ENCODE results near the gene FAM234A.
"Not testable (repeated sequence)": the region's sequence is repeated elsewhere in the genome, so short reads cannot be mapped to it uniquely, and the experiment has no call there.

FAM234A gene

GRCh38 chr16:234468-235305, at the start of gene FAM234A:
FAM234A (plus strand) TSS chr16:234821; CDS start chr16:254414, 19,593 bp downstream.
- TF ChIP-seq JUND (IDR thresholded peaks at IDR 0.05; ENCODE audit: low read depth): no peak
- peak; percentile 89 to 95 for DNase-seq (ENCODE audit: low read depth in 1 of 2, low spot score in 1 of 2)
- in situ Hi-C loops (cut with HindIII; ENCODE audit: low pct_unique_long_range_greater_than_20kb, low sequenced_read_pairs): no loop called here

- no peak for TF ChIP-seq JUND (IDR thresholded peaks at IDR 0.05; ENCODE audit: low read depth)
- no peak for DNase-seq (ENCODE audit: low read depth in 1 of 2, low spot score in 1 of 2)
- in situ Hi-C loops (cut with HindIII; ENCODE audit: low pct_unique_long_range_greater_than_20kb, low sequenced_read_pairs): no loop called here
These were observed 49.4 kb upstream of the FAM234A start for GRCh38 chr16:185213-185612.

- no peak for DNase-seq (ENCODE audit: low read depth in 1 of 2, low spot score in 1 of 2)
- TF ChIP-seq JUND (IDR thresholded peaks at IDR 0.05; ENCODE audit: low read depth): no peak
- in situ Hi-C loops (cut with HindIII; ENCODE audit: low pct_unique_long_range_greater_than_20kb, low sequenced_read_pairs): no loop called here
These were observed 48.9 kb upstream of the FAM234A start for GRCh38 chr16:185691-186090.

GRCh38 chr16:187330-187729, 47.3 kb upstream of the FAM234A start:
- in situ Hi-C loops (cut with HindIII; ENCODE audit: low pct_unique_long_range_greater_than_20kb, low sequenced_read_pairs): no loop called here
- no peak for TF ChIP-seq JUND (IDR thresholded peaks at IDR 0.05; ENCODE audit: low read depth)
- DNase-seq (ENCODE audit: low read depth in 1 of 2, low spot score in 1 of 2): no peak

- no peak for TF ChIP-seq JUND (IDR thresholded peaks at IDR 0.05; ENCODE audit: low read depth)
- peak in 1 of 2 experiments; percentile 56 for DNase-seq (ENCODE audit: low read depth in 1 of 2, low spot score in 1 of 2)
- in situ Hi-C loops (cut with HindIII; ENCODE audit: low pct_unique_long_range_greater_than_20kb, low sequenced_read_pairs): no loop called here
These were observed 45.9 kb upstream of the FAM234A start for GRCh38 chr16:188674-189073.

- no peak for DNase-seq (ENCODE audit: low read depth in 1 of 2, low spot score in 1 of 2)
- in situ Hi-C loops (cut with HindIII; ENCODE audit: low pct_unique_long_range_greater_than_20kb, low sequenced_read_pairs): no loop called here
- no peak for TF ChIP-seq JUND (IDR thresholded peaks at IDR 0.05; ENCODE audit: low read depth)
These were observed 44.9 kb upstream of the FAM234A start for GRCh38 chr16:189604-190186.

- DNase-seq (ENCODE audit: low read depth in 1 of 2, low spot score in 1 of 2): no peak
- no peak for TF ChIP-seq JUND (IDR thresholded peaks at IDR 0.05; ENCODE audit: low read depth)
- in situ Hi-C loops (cut with HindIII; ENCODE audit: low pct_unique_long_range_greater_than_20kb, low sequenced_read_pairs): no loop called here
These were observed 42.8 kb upstream of the FAM234A start for GRCh38 chr16:191831-192230.

GRCh38 chr16:192686-193085, 41.9 kb upstream of the FAM234A start:
- in situ Hi-C loops (cut with HindIII; ENCODE audit: low pct_unique_long_range_greater_than_20kb, low sequenced_read_pairs): no loop called here
- no peak for DNase-seq (ENCODE audit: low read depth in 1 of 2, low spot score in 1 of 2)
- TF ChIP-seq JUND (IDR thresholded peaks at IDR 0.05; ENCODE audit: low read depth): no peak

- no peak for TF ChIP-seq JUND (IDR thresholded peaks at IDR 0.05; ENCODE audit: low read depth)
- DNase-seq (ENCODE audit: low read depth in 1 of 2, low spot score in 1 of 2): no peak
- in situ Hi-C loops (cut with HindIII; ENCODE audit: low pct_unique_long_range_greater_than_20kb, low sequenced_read_pairs): no loop called here
These were observed 41.2 kb upstream of the FAM234A start for GRCh38 chr16:193441-193840.

GRCh38 chr16:194516-194915, 40.1 kb upstream of the FAM234A start:
- in situ Hi-C loops (cut with HindIII; ENCODE audit: low pct_unique_long_range_greater_than_20kb, low sequenced_read_pairs): no loop called here
- DNase-seq (ENCODE audit: low read depth in 1 of 2, low spot score in 1 of 2): no peak
- TF ChIP-seq JUND (IDR thresholded peaks at IDR 0.05; ENCODE audit: low read depth): no peak

GRCh38 chr16:200388-200787, 34.2 kb upstream of the FAM234A start:
- TF ChIP-seq JUND (IDR thresholded peaks at IDR 0.05; ENCODE audit: low read depth): no peak
- in situ Hi-C loops (cut with HindIII; ENCODE audit: low pct_unique_long_range_greater_than_20kb, low sequenced_read_pairs): no loop called here
- no peak for DNase-seq (ENCODE audit: low read depth in 1 of 2, low spot score in 1 of 2)

GRCh38 chr16:203246-203645, 31.4 kb upstream of the FAM234A start:
- no peak for TF ChIP-seq JUND (IDR thresholded peaks at IDR 0.05; ENCODE audit: low read depth)
- DNase-seq (ENCODE audit: low read depth in 1 of 2, low spot score in 1 of 2): no peak
- in situ Hi-C loops (cut with HindIII; ENCODE audit: low pct_unique_long_range_greater_than_20kb, low sequenced_read_pairs): no loop called here

- in situ Hi-C loops (cut with HindIII; ENCODE audit: low pct_unique_long_range_greater_than_20kb, low sequenced_read_pairs): not testable (repeated sequence)
These were observed 30.6 kb upstream of the FAM234A start for GRCh38 chr16:204046-204445.

GRCh38 chr16:209359-209758, 25.3 kb upstream of the FAM234A start:
- in situ Hi-C loops (cut with HindIII; ENCODE audit: low pct_unique_long_range_greater_than_20kb, low sequenced_read_pairs); DNase-seq (ENCODE audit: low read depth in 1 of 2, low spot score in 1 of 2): not testable (repeated sequence)

More at GRCh38 chr16:204046-204445, 30.6 kb upstream of the FAM234A start:
- not testable (repeated sequence) for DNase-seq (ENCODE audit: low read depth in 1 of 2, low spot score in 1 of 2)

GRCh38 chr16:211631-212180, 22.9 kb upstream of the FAM234A start:
- DNase-seq (ENCODE audit: low read depth in 1 of 2, low spot score in 1 of 2); in situ Hi-C loops (cut with HindIII; ENCODE audit: low pct_unique_long_range_greater_than_20kb, low sequenced_read_pairs): not testable (repeated sequence)

Data from T47D (cell line).